H9 (cell line): Measurements from ENCODE around the gene GPRC5D. TPM values are rescaled to one million over a fixed set of nuclear protein-coding genes. Genes with fewer than 3 reads are reported as not detected.

Experiments
- DNase-seq: peaks from one replicate; pipeline ENCODE4 v3.0.0-alpha.2; 2017
- H2AFZ ChIP-seq: one replicate; pipeline ENCODE4 v1.6.1; 2013; ENCODE audit warnings: mild to moderate bottlenecking, low read length, control low read depth, moderate library complexity
- H2AK5ac ChIP-seq: 2 replicates; pipeline ENCODE4 v1.6.1; 2013; ENCODE audit warnings: low read length, control low read depth, mixed read lengths; ENCODE audit not compliant: insufficient read length
- H2BK120ac ChIP-seq: one replicate; pipeline ENCODE4 v1.6.1; 2013; ENCODE audit warnings: low read depth, mild to moderate bottlenecking, low read length, control low read depth, inconsistent platforms; ENCODE audit not compliant: poor library complexity, severe bottlenecking
- H2BK12ac ChIP-seq: 2 replicates; pipeline ENCODE4 v1.6.1; 2013; ENCODE audit warnings: low read length, control low read depth, mixed read lengths, low read depth; ENCODE audit not compliant: insufficient read length
- H2BK15ac ChIP-seq: 2 replicates; pipeline ENCODE4 v1.6.1; 2013; ENCODE audit warnings: low read depth, low read length, control low read depth
- H2BK20ac ChIP-seq: one replicate; pipeline ENCODE4 v1.6.1; 2013; ENCODE audit warnings: low read depth, mild to moderate bottlenecking, low read length, control low read depth, inconsistent platforms; ENCODE audit not compliant: poor library complexity, severe bottlenecking
- H2BK5ac ChIP-seq: 2 replicates; pipeline ENCODE4 v1.6.1; 2013; ENCODE audit warnings: low read length, control low read depth, mixed read lengths; ENCODE audit not compliant: insufficient read length
- H3K14ac ChIP-seq: 2 replicates; pipeline ENCODE4 v1.6.1; 2013; ENCODE audit warnings: low read length, control low read depth; ENCODE audit not compliant: insufficient read depth
- H3K18ac ChIP-seq: 2 replicates; pipeline ENCODE4 v1.6.1; 2013; ENCODE audit warnings: low read depth, mild to moderate bottlenecking, mixed read lengths, low read length, control low read depth; ENCODE audit not compliant: insufficient read length
- H3K23ac ChIP-seq: 2 replicates; pipeline ENCODE4 v1.6.1; 2013; ENCODE audit warnings: low read length, control low read depth, mixed read lengths, low read depth; ENCODE audit not compliant: insufficient read length
- H3K23me2 ChIP-seq: 2 replicates; pipeline ENCODE4 v1.6.1; 2013; ENCODE audit warnings: low read depth, mild to moderate bottlenecking, mixed read lengths, low read length, control low read depth; ENCODE audit not compliant: insufficient read length, poor library complexity, severe bottlenecking
- H3K27ac ChIP-seq: 2 replicates; pipeline ENCODE4 v1.5.1; 2013; ENCODE audit warnings: low read length, control low read depth, mixed read lengths, low read depth; ENCODE audit not compliant: insufficient read length
- H3K27me3 ChIP-seq: 2 replicates; pipeline ENCODE4 v1.6.1; 2013; ENCODE audit warnings: low read length, control low read depth, inconsistent platforms; ENCODE audit not compliant: insufficient read depth
- H3K4ac ChIP-seq: 2 replicates; pipeline ENCODE4 v1.6.1; 2013; ENCODE audit warnings: low read depth, mild to moderate bottlenecking, control low read depth, inconsistent platforms, low read length, moderate library complexity
- H3K4me1 ChIP-seq: 2 replicates; pipeline ENCODE4 v1.6.1; 2013; ENCODE audit warnings: low read length, control low read depth, inconsistent platforms; ENCODE audit not compliant: insufficient read depth
- H3K4me2 ChIP-seq: 2 replicates; pipeline ENCODE4 v1.6.1; 2013; ENCODE audit warnings: low read length, control low read depth, mixed read lengths; ENCODE audit not compliant: insufficient read length, insufficient read depth
- H3K56ac ChIP-seq: 2 replicates; pipeline ENCODE4 v1.6.1; 2013; ENCODE audit warnings: low read depth, mild to moderate bottlenecking, mixed read lengths, low read length, control low read depth; ENCODE audit not compliant: insufficient read length
- H3K79me1 ChIP-seq: 2 replicates; pipeline ENCODE4 v1.6.1; 2013; ENCODE audit warnings: low read depth, mild to moderate bottlenecking, moderate library complexity, low read length, control low read depth, inconsistent platforms; ENCODE audit not compliant: insufficient read depth, poor library complexity, severe bottlenecking
- H3K79me2 ChIP-seq: 2 replicates; pipeline ENCODE4 v1.6.1; 2013; ENCODE audit warnings: low read length, control low read depth, inconsistent platforms; ENCODE audit not compliant: insufficient read depth
- H3K9ac ChIP-seq: 2 replicates; pipeline ENCODE4 v1.6.1; 2013; ENCODE audit warnings: low read length, control low read depth, mixed read lengths; ENCODE audit not compliant: insufficient read length; ENCODE audit errors: extremely low read depth
- H3K9me3 ChIP-seq: one replicate; pipeline ENCODE4 v1.6.1; 2013; ENCODE audit warnings: low read depth, low read length, inconsistent platforms; ENCODE audit not compliant: control insufficient read depth
- H3T11ph ChIP-seq: one replicate; pipeline ENCODE4 v1.6.1; 2013; ENCODE audit warnings: mild to moderate bottlenecking, low read length, control low read depth, inconsistent platforms
- H4K20me1 ChIP-seq: one replicate; pipeline ENCODE4 v1.6.1; 2013; ENCODE audit not compliant: control insufficient read depth, insufficient read length, insufficient read depth
- H4K5ac ChIP-seq: 2 replicates; pipeline ENCODE4 v1.6.1; 2013; ENCODE audit warnings: low read depth, mild to moderate bottlenecking, mixed read lengths, low read length, control low read depth; ENCODE audit not compliant: insufficient read length
- H4K8ac ChIP-seq: replicated peaks from 2 replicates; pipeline ENCODE4 v1.6.1; 2013; ENCODE audit warnings: low read length, control low read depth, mixed read lengths, low read depth; ENCODE audit not compliant: insufficient read length
- H4K91ac ChIP-seq: 2 replicates; pipeline ENCODE4 v1.6.1; 2013; ENCODE audit warnings: low read depth, mild to moderate bottlenecking, moderate library complexity, mixed read lengths, low read length, control low read depth; ENCODE audit not compliant: insufficient read length
- H3K27ac Mint-ChIP-seq, 3 experiments: 2 replicates in 2 of 3; 3 replicates in 1 of 3; pipeline ENCODE4 v1.8.0; 2020 to 2021; ENCODE audit warnings: mixed read lengths in 3 of 3, mild to moderate bottlenecking in 1 of 3, moderate library complexity in 1 of 3
- H3K27me3 Mint-ChIP-seq: 2 replicates; pipeline ENCODE4 v1.8.0; 2021; ENCODE audit warnings: low read depth, mild to moderate bottlenecking, moderate library complexity, mixed read lengths
- H3K36me3 Mint-ChIP-seq, 3 experiments: 2 replicates in 2 of 3; 3 replicates in 1 of 3; pipeline ENCODE4 v1.8.0; 2020 to 2021; ENCODE audit warnings: low read depth in 3 of 3, mixed read lengths in 3 of 3; ENCODE audit not compliant: insufficient read depth in 1 of 3
- H3K4me1 Mint-ChIP-seq, 2 experiments: 2 replicates each; pipeline ENCODE4 v1.8.0; 2020; ENCODE audit warnings: mixed read lengths in 2 of 2
- H3K4me3 Mint-ChIP-seq, 2 experiments: 2 replicates in 1 of 2; 3 replicates in 1 of 2; pipeline ENCODE4 v1.8.0; 2020 to 2021; ENCODE audit warnings: mild to moderate bottlenecking in 2 of 2, mixed read lengths in 2 of 2, moderate library complexity in 1 of 2
- H3K9me3 Mint-ChIP-seq, 2 experiments: 2 replicates in 1 of 2; 3 replicates in 1 of 2; pipeline ENCODE4 v1.8.0; 2020; ENCODE audit warnings: mild to moderate bottlenecking in 2 of 2, mixed read lengths in 2 of 2, moderate library complexity in 1 of 2
- WGBS: extraction: QIAGEN DNeasy Blood & Tissue Kit; methylation state at CpG from one replicate; pipeline ENCODE4 v1.1.7; 2013; ENCODE audit warnings: missing lambda C conversion rate, low lambda C conversion rate, mixed read lengths; ENCODE audit not compliant: insufficient read length; ENCODE audit errors: extremely low coverage; 5-methylcytosine and 5-hydroxymethylcytosine counted together
- total RNA-seq: library from RNA; stranded (reverse); gene quantifications from 2 replicates; pipeline ENCODE4 v1.2.1, GENCODE V29; 2021
- TF ChIP-seq, protein P1 (sequence below): fragments of 200-600 bp; sonication (generic); conservative IDR thresholded peaks from 3 replicates; pipeline ENCODE4 v1.8.0; 2021; ENCODE audit warnings: antibody characterized with exemption, mild to moderate bottlenecking

Gene GPRC5D
- total RNA-seq, 1 experiment from 2014 or later, result not detected

DNA sequence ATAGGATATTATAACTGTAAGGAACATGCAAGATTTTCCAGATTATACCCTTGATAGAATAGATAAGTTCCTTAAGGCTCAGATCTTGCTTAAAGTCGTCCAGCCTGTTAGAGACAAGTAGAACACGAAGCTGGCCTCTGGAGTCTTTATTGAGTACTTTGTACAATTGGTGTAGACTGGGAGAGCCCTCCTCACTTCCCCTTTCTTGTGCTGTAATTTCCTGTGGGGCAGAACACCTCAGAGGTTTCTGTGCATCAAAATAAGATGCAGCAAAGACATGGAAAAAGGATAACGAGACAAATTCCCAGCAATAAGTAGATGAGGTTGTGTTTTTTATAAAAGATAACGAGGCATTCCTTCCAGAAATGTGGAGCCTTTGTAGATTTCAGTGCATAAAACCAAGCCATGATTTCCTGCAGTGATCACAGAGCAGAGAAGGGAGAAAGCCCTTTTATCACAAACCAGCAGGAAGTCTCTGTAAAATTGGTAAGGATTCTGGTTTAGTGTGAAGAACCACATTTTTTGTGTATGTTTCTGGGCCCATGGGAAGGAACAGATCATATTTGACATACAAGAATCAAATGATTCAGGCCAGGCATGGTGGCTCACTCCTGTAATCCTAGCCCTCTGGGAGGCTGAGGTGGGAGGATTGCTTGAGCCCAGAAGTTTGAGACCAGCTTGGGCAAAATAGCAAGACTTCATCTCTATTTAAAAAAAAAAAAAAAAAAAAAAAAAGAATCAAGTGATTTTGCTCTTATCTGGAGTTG, 42.6 kb downstream of the GPRC5D start:
- Histone ChIP-seq H3K14ac (no peak overlapping the region), H2BK120ac (no peak overlapping the region), H4K8ac (no peak overlapping the region), H2BK5ac (no peak overlapping the region), H4K91ac (no peak overlapping the region), H3K4me1 (no peaks in the 10 kb centered on the region), H3T11ph (no peak overlapping the region), H3K56ac (no peak overlapping the region), H2BK15ac (no peak overlapping the region), H2AK5ac (no peak overlapping the region), H3K4me2 (no peak overlapping the region), H2BK12ac (no peak overlapping the region), H3K79me2 (no peaks in the 10 kb centered on the region), H3K23ac (no peak overlapping the region), H3K9ac (no peak overlapping the region), H4K20me1 (no peaks in the 10 kb centered on the region), H3K23me2 (no peaks in the 10 kb centered on the region), H3K18ac (no peak overlapping the region), H3K79me1 (no peaks in the 10 kb centered on the region), H3K27me3 (no peaks in the 10 kb centered on the region; the same call in 1 of the 2 replicates), H3K9me3 (no peaks in the 10 kb centered on the region), H2AFZ (no peak overlapping the region), H3K27ac (no peak overlapping the region), H4K5ac (no peak overlapping the region), H3K4ac (no peak overlapping the region), H2BK20ac (no peak overlapping the region)
- TF ChIP-seq, protein P1, sequence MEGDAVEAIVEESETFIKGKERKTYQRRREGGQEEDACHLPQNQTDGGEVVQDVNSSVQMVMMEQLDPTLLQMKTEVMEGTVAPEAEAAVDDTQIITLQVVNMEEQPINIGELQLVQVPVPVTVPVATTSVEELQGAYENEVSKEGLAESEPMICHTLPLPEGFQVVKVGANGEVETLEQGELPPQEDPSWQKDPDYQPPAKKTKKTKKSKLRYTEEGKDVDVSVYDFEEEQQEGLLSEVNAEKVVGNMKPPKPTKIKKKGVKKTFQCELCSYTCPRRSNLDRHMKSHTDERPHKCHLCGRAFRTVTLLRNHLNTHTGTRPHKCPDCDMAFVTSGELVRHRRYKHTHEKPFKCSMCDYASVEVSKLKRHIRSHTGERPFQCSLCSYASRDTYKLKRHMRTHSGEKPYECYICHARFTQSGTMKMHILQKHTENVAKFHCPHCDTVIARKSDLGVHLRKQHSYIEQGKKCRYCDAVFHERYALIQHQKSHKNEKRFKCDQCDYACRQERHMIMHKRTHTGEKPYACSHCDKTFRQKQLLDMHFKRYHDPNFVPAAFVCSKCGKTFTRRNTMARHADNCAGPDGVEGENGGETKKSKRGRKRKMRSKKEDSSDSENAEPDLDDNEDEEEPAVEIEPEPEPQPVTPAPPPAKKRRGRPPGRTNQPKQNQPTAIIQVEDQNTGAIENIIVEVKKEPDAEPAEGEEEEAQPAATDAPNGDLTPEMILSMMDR, result no peak
- Mint-ChIP-seq H3K4me3 (no peak overlapping the region), H3K4me1 (peaks cover 8 to 13% of the 10 kb centered on the region in 2 experiments), H3K36me3 (no peaks in the 10 kb centered on the region), H3K27ac (no peak overlapping the region), H3K27me3 (no peaks in the 10 kb centered on the region; the same call in none of the 2 replicates), H3K9me3 (no peaks in the 10 kb centered on the region)
- WGBS, result no CpG with 5 or more reads among the region's 4 CpGs
- no peak for DNase-seq
